HepG2 (cell line): ENCODE measurements around the gene HYI. TPM values are rescaled to one million over a fixed set of nuclear protein-coding genes. Genes with fewer than 3 reads are reported as not detected.

Experiments used
- ATAC-seq: fragments of 200-7000 bp; cut with Tn5 transposase; 3 replicates; pipeline ENCODE4 v1.9.1; 2020; ENCODE audit warnings: mild to moderate bottlenecking, moderate library complexity
- BruUV-seq: library from RNA; stranded (reverse); fragments of 400-500 nt; replicated peaks from 2 replicates; lab custom pipeline; 2021; lab: Mats Ljungman, UMichigan
- CTCF ChIA-PET: fragments of 300-600 bp; formaldehyde crosslinking; extraction: SDS; loops from one replicate; lab custom pipeline; 2021; ENCODE audit warnings: low total read pairs, inconsistent platforms, low intra/inter-chr PET ratio; lab: Yijun Ruan, JAX
- POLR2A ChIA-PET: fragments of 350-600 bp; sonication (Branson Sonifier 250); formaldehyde crosslinking; loops from one replicate; lab custom pipeline; 2020; ENCODE audit warnings: antibody characterized with exemption, inconsistent platforms; lab: Yijun Ruan, JAX
- DNase-seq: peaks from one replicate; pipeline ENCODE4 v3.0.0-alpha.2; 2015; ENCODE audit warnings: low spot score
- FAIRE-seq: peaks from 3 replicates; lab custom pipeline; 2011; peaks lifted over from hg19 to GRCh38; lab: Jason Lieb, UNC
- H2AFZ ChIP-seq: one replicate; pipeline ENCODE4 v1.6.1; 2011; ENCODE audit warnings: low read length, inconsistent platforms
- H3K27ac ChIP-seq: fragments of 300-600 bp; 3 replicates; pipeline ENCODE4 v1.8.0; 2011; ENCODE audit warnings: mixed run types, mild to moderate bottlenecking, mixed read lengths, low read length, inconsistent platforms; ENCODE audit not compliant: insufficient read depth; ENCODE audit errors: extremely low read length
- H3K27me3 ChIP-seq, 2 experiments: fragments of 200-600 bp in 1 of 2; 2 replicates in 1 of 2; 3 replicates in 1 of 2; pipeline versions ENCODE4 v1.6.0 to v1.8.0; 2011; ENCODE audit warnings: low read length in 2 of 2, mild to moderate bottlenecking in 2 of 2, moderate library complexity in 2 of 2, inconsistent platforms in 1 of 2; ENCODE audit not compliant: insufficient read depth in 2 of 2, control insufficient read depth in 1 of 2
- H3K36me3 ChIP-seq, 2 experiments: fragments of 200-600 bp in 1 of 2; replicated peaks in 1 of 2; 2 replicates in 1 of 2; 3 replicates in 1 of 2; pipeline versions ENCODE4 v1.5.1 to v1.8.0; 2011; ENCODE audit warnings: low read length in 2 of 2, inconsistent platforms in 1 of 2; ENCODE audit not compliant: insufficient read depth in 2 of 2, control insufficient read depth in 1 of 2
- H3K4me1 ChIP-seq: 2 replicates; pipeline ENCODE4 v1.5.1; 2012; ENCODE audit warnings: low read length, inconsistent platforms; ENCODE audit not compliant: insufficient read depth
- H3K4me2 ChIP-seq: 2 replicates; pipeline ENCODE4 v1.6.0; 2011; ENCODE audit warnings: low read depth, low read length, inconsistent platforms
- H3K4me3 ChIP-seq, 3 experiments: fragments of 200-600 bp in 1 of 3; sonication (generic), shearing (Covaris generic) in 1 of 3; replicated peaks in 1 of 3; 2 replicates each; pipeline ENCODE4 v1.5.1; 2011 to 2016; ENCODE audit warnings: low read length in 3 of 3, inconsistent platforms in 2 of 3, low read depth in 2 of 3, mild to moderate bottlenecking in 2 of 3, control low read depth in 1 of 3, mixed read lengths in 1 of 3; ENCODE audit not compliant: insufficient read depth in 1 of 3
- H3K79me2 ChIP-seq: one replicate; pipeline ENCODE4 v1.6.1; 2011; ENCODE audit warnings: low read length, inconsistent platforms; ENCODE audit not compliant: insufficient read depth
- H3K9ac ChIP-seq: 2 replicates; pipeline ENCODE4 v1.6.0; 2011; ENCODE audit warnings: mild to moderate bottlenecking, low read depth, low read length, inconsistent platforms; ENCODE audit not compliant: insufficient read depth
- H3K9me3 ChIP-seq: 2 replicates; pipeline ENCODE4 v1.5.1; 2012; ENCODE audit warnings: mild to moderate bottlenecking, low read length
- H4K20me1 ChIP-seq: 2 replicates; pipeline ENCODE4 v1.6.0; 2011; ENCODE audit warnings: inconsistent platforms, mild to moderate bottlenecking, low read length, moderate library complexity; ENCODE audit not compliant: insufficient read depth
- ARHGAP35 ChIP-seq: sonication (generic); formaldehyde crosslinking; IDR thresholded peaks from 2 replicates; pipeline ENCODE4 v1.9.0; 2022; ENCODE audit warnings: mild to moderate bottlenecking, inconsistent platforms, moderate library complexity, missing genetic modification reagents, borderline replicate concordance
- CSRNP2 ChIP-seq: sonication (generic); formaldehyde crosslinking; conservative IDR thresholded peaks from 2 replicates; pipeline ENCODE4 v1.8.0; 2022; ENCODE audit warnings: low read depth, missing genetic modification reagents
- ERF ChIP-seq: IDR thresholded peaks from 2 replicates; pipeline ENCODE4 v1.6.1; 2018; ENCODE audit warnings: missing biosample characterization, missing genetic modification reagents
- HOXA5 ChIP-seq: sonication (generic); formaldehyde crosslinking; IDR thresholded peaks from 2 replicates; pipeline ENCODE4 v1.4.0; 2020; ENCODE audit warnings: missing genetic modification reagents
- MAFF ChIP-seq: IDR thresholded peaks from 2 replicates; pipeline ENCODE4 v1.6.1; 2011; ENCODE audit warnings: low read depth, low read length, improper control_type of control experiment
- NCOA1 ChIP-seq: sonication (generic); formaldehyde crosslinking; IDR thresholded peaks from 2 replicates; pipeline ENCODE4 v1.9.0; 2021; ENCODE audit warnings: missing genetic modification reagents
- NFE2 ChIP-seq: sonication (generic); formaldehyde crosslinking; IDR thresholded peaks from 2 replicates; pipeline ENCODE4 v1.4.0; 2020; ENCODE audit warnings: missing genetic modification reagents
- NFIB ChIP-seq: sonication (generic); formaldehyde crosslinking; IDR thresholded peaks from 2 replicates; pipeline ENCODE4 v1.9.0; 2021; ENCODE audit warnings: missing genetic modification reagents, mild to moderate bottlenecking, borderline replicate concordance
- NR2F1 ChIP-seq, 2 experiments: fragments of 450-650 bp in 1 of 2; formaldehyde crosslinking in 1 of 2; IDR thresholded peaks; 2 replicates each; pipeline versions ENCODE4 v1.5.0 to v1.6.1; 2016 to 2020; ENCODE audit warnings: mild to moderate bottlenecking in 1 of 2, missing compliant biosample characterization in 1 of 2, missing genetic modification reagents in 1 of 2, moderate library complexity in 1 of 2
- POLR2AphosphoS5 ChIP-seq: IDR thresholded peaks from 2 replicates; pipeline ENCODE4 v1.6.1; 2012; ENCODE audit warnings: low read depth, low read length
- RBM39 ChIP-seq: fragments of 200-400 bp; formaldehyde crosslinking; IDR thresholded peaks from one replicate; pipeline ENCODE4 v1.6.1; 2018; ENCODE audit warnings: antibody characterized with exemption, mild to moderate bottlenecking, low read depth, low read length; ENCODE audit not compliant: poor library complexity, severe bottlenecking
- RNF219 ChIP-seq: sonication (generic); formaldehyde crosslinking; IDR thresholded peaks from 2 replicates; pipeline ENCODE4 v1.5.0; 2020; ENCODE audit warnings: mild to moderate bottlenecking, missing genetic modification reagents
- SMAD3 ChIP-seq: sonication (generic); formaldehyde crosslinking; IDR thresholded peaks from 2 replicates; pipeline ENCODE4 v1.4.0; 2020; ENCODE audit warnings: missing genetic modification reagents
- STAT5B ChIP-seq: sonication (generic); formaldehyde crosslinking; IDR thresholded peaks from 2 replicates; pipeline ENCODE4 v1.4.0; 2020; ENCODE audit warnings: missing genetic modification reagents
- ZFAT ChIP-seq: sonication (generic); formaldehyde crosslinking; conservative IDR thresholded peaks from 2 replicates; pipeline ENCODE4 v1.8.1; 2023; ENCODE audit warnings: missing genetic modification reagents, inconsistent platforms
- ZNF251 ChIP-seq: sonication (generic); formaldehyde crosslinking; IDR thresholded peaks from 2 replicates; pipeline ENCODE4 v1.9.0; 2021; ENCODE audit warnings: mild to moderate bottlenecking, missing genetic modification reagents
- ZNF253 ChIP-seq: sonication (generic); formaldehyde crosslinking; IDR thresholded peaks from 2 replicates; pipeline ENCODE4 v1.8.0; 2022; ENCODE audit warnings: mild to moderate bottlenecking, missing genetic modification reagents, borderline replicate concordance
- ZNF530 ChIP-seq: sonication (generic); formaldehyde crosslinking; IDR thresholded peaks from 2 replicates; pipeline ENCODE4 v1.5.0; 2020; ENCODE audit warnings: low read depth, mild to moderate bottlenecking, missing genetic modification reagents
- WGBS: methylation state at CpG from one replicate; pipeline ENCODE4 v1.1.6; 2017; ENCODE audit warnings: low lambda C conversion rate; 5-methylcytosine and 5-hydroxymethylcytosine counted together
- in situ Hi-C: cut with HindIII; loops from 2 replicates; pipeline ENCODE4 v1.10.0; 2017; ENCODE audit warnings: low pct_unique_long_range_greater_than_20kb; ENCODE audit not compliant: extremely low pct_ligation_motif_present
- intact Hi-C: fragments of 100-400 bp; cut with micrococcal nuclease; formaldehyde crosslinking; loops from one replicate; pipeline ENCODE4 v1.10.0; 2022; ENCODE audit not compliant: unreplicated experiment
- polyA plus RNA-seq, 8 experiments: library from polyadenylated mRNA; depleted of rRNA in 3 of 8; stranded (reverse) in 7 of 8; unstranded in 1 of 8; fragments of >200 nt; fragmentation: Illumina TruSeq in 4 of 8; extraction: Trizol in 4 of 8; gene quantifications; 2 replicates each; pipeline versions ENCODE4 v1.2.1 to v1.2.3, GENCODE V29; 2011 to 2016; ENCODE audit warnings: low read depth in 4 of 8, missing spikeins in 1 of 8, mixed read lengths in 1 of 8; ENCODE audit not compliant: insufficient read depth in 1 of 8
- total RNA-seq, 5 experiments: library from RNA; depleted of rRNA; stranded (reverse); fragments of >200 nt; fragmentation: Illumina TruSeq; extraction: Trizol; gene quantifications; 2 replicates each; pipeline ENCODE4 v1.2.3, GENCODE V29; 2016; ENCODE audit warnings: low read depth in 1 of 5
- TF ChIP-seq, protein P1 (sequence below): sonication (generic); formaldehyde crosslinking; IDR thresholded peaks from 2 replicates; pipeline ENCODE4 v1.4.0; 2020; ENCODE audit warnings: missing genetic modification reagents

HYI gene
- total and polyA plus RNA-seq, 2 of the 13 experiments (the other 11 are each of a cell fraction or from before 2014, with no cell fraction given) = not detected

- WGBS = 96% methylated on average over 7 of the region's 11 CpGs
- intact Hi-C loops = no loop called here
- no peak overlapping the region for H3K4me2 ChIP-seq
- H3K4me3 ChIP-seq = no peak overlapping the region
- H4K20me1 ChIP-seq = no peaks in the 10 kb centered on the region
- in situ Hi-C loops = no loop called here
- ATAC-seq (no peak), DNase-seq (no peak), FAIRE-seq (no peak)
- no peaks in the 10 kb centered on the region for H3K9me3 ChIP-seq
- POLR2A ChIA-PET = no interaction called here
- no peaks in the 10 kb centered on the region for H3K4me1 ChIP-seq
- no peak overlapping the region for H3K27ac ChIP-seq
- H3K36me3 ChIP-seq = peaks cover 23 to 75% of the 10 kb centered on the region in 2 experiments
- H3K9ac ChIP-seq = no peak overlapping the region
- TF ChIP-seq RBM39 (no peak), ERF (CRISPR knock-in tag) (no peak), STAT5B (CRISPR knock-in tag) (no peak), NFIB (no peak), ZNF530 (CRISPR knock-in tag) (no peak), ZFAT (CRISPR knock-in tag) (no peak), ARHGAP35 (CRISPR knock-in tag) (no peak), ZNF253 (no peak), RNF219 (no peak), MAFF (no peak), HOXA5 (CRISPR knock-in tag) (no peak), NFE2 (no peak), ZNF251 (CRISPR knock-in tag) (no peak), SMAD3 (CRISPR knock-in tag) (no peak), NCOA1 (no peak), CSRNP2 (CRISPR knock-in tag) (no peak), NR2F1 (CRISPR knock-in tag; IDR thresholded peaks at IDR 0.05) (no peak), POLR2AphosphoS5 (no peak)
- TF ChIP-seq, protein P1, sequence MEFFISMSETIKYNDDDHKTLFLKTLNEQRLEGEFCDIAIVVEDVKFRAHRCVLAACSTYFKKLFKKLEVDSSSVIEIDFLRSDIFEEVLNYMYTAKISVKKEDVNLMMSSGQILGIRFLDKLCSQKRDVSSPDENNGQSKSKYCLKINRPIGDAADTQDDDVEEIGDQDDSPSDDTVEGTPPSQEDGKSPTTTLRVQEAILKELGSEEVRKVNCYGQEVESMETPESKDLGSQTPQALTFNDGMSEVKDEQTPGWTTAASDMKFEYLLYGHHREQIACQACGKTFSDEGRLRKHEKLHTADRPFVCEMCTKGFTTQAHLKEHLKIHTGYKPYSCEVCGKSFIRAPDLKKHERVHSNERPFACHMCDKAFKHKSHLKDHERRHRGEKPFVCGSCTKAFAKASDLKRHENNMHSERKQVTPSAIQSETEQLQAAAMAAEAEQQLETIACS (CRISPR knock-in tag) = no peak
- CTCF ChIA-PET = no interaction called here
- BruUV-seq = no TSS peak
- H3K27me3 ChIP-seq = no peaks in the 10 kb centered on the region
- H3K79me2 ChIP-seq = no peaks in the 10 kb centered on the region
- H2AFZ ChIP-seq = no peak overlapping the region
These were observed 27.5 kb downstream of the HYI start for GRCh38 chr1:43426221-43426620.
